ENCODE results near the gene REM1.
A peak's percentile ranks its signal among the peaks of the same experiment; 100 is the strongest.

Gene REM1

DNA sequence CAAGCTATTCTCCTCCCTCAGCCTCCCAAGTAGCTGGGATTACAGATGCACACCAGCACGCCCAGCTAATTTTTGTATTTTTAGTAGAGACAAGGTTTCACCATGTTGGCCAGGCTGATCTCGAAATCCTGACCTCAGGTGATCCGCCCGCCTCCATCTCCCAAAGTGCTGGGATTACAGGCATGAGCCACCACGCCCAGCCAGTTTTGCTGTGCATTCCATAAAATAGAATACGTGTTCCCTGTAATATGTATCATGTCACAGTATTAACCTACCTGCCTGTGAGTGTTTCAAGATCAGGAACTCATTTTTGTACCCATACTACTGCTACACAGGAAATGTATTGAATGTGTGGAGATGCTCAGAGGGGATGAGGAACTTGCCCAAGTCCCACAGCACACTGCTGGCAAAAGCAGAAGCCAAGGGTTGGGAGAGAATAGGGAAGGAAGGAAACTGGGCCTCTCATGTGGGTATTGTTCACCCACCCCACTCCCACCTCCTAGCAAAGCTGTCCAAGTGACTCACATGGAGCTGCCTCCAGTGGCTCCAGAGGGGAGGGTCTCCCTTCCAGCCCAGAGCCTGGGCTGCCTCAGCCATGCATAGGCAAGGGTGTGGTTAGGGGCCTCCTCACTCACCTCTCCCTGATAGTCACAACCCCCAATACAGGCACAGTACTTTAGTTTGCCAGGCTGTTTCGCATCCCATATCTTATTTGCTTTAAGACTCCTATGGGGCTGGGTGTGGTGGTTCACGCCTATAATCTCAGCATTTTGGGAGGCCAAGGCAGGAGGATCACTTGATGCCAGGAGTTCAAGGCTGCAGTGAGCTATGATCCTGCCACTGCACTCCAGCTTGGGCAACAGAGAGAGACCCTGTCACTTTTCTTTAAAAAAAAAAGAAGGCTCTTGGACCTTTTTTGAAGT is 48.5 kb downstream of the REM1 start:
- peak; percentile 63 for DNase-seq (ENCODE audit: low spot score)

DNA sequence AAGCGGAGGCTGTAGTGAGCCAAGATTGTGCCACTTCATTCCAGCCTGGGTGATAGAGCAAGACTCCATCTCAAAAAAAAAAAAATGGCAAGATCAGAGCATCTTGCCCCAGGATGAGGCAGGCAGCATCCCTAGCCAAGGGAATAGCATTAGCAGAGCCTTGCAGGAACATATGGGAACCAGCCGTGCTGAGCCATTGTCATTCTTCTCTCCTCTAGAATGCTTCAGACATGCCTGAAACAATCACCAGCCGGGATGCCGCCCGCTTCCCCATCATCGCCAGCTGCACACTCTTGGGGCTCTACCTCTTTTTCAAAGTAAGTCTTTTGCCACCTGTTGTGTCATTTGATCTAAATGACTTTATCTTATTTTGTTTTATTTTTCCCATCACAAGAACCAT is 52.2 kb downstream of the REM1 start:
- DNase-seq (ENCODE audit: low spot score) = no peak
